HepG2 (cell line): Measurements from ENCODE around the gene ADGRG6. TPM values are rescaled to one million over a fixed set of nuclear protein-coding genes. Genes with fewer than 3 reads are reported as not detected.

Experiments used
- BCL6 ChIP-seq: IDR thresholded peaks from 2 replicates; pipeline ENCODE4 v1.6.1; 2016; ENCODE audit warnings: missing genetic modification reagents, missing compliant biosample characterization
- CREB3 ChIP-seq: sonication (generic); formaldehyde crosslinking; IDR thresholded peaks from 2 replicates; pipeline ENCODE4 v1.5.0; 2020; ENCODE audit warnings: missing genetic modification reagents
- ELK4 ChIP-seq: sonication (generic); formaldehyde crosslinking; IDR thresholded peaks from 2 replicates; pipeline ENCODE4 v1.9.0; 2021; ENCODE audit warnings: missing genetic modification reagents, borderline replicate concordance
- ETV6 ChIP-seq: sonication (generic); formaldehyde crosslinking; conservative IDR thresholded peaks from 2 replicates; pipeline ENCODE4 v1.4.0; 2020; ENCODE audit warnings: missing genetic modification reagents
- FOXO4 ChIP-seq: sonication (generic); formaldehyde crosslinking; conservative IDR thresholded peaks from 2 replicates; pipeline ENCODE4 v1.8.1; 2023; ENCODE audit warnings: missing genetic modification reagents
- GATAD1 ChIP-seq: IDR thresholded peaks from 2 replicates; pipeline ENCODE4 v1.6.1; 2016; ENCODE audit warnings: missing genetic modification reagents, missing compliant biosample characterization
- GZF1 ChIP-seq: sonication (generic); formaldehyde crosslinking; IDR thresholded peaks from 2 replicates; pipeline ENCODE4 v1.5.1; 2020; ENCODE audit warnings: mild to moderate bottlenecking, missing genetic modification reagents
- HOXD1 ChIP-seq: sonication (generic); formaldehyde crosslinking; IDR thresholded peaks from 2 replicates; pipeline ENCODE4 v1.5.0; 2020; ENCODE audit warnings: missing genetic modification reagents
- MXD4 ChIP-seq: IDR thresholded peaks from 2 replicates; pipeline ENCODE4 v1.6.1; 2016; ENCODE audit warnings: mild to moderate bottlenecking, missing biosample characterization, missing genetic modification reagents
- NFIC ChIP-seq: IDR thresholded peaks from 2 replicates; pipeline ENCODE4 v1.6.1; 2012; ENCODE audit warnings: mild to moderate bottlenecking, low read length, inconsistent platforms
- NR0B2 ChIP-seq: sonication (generic); formaldehyde crosslinking; IDR thresholded peaks from 2 replicates; pipeline ENCODE4 v1.4.0; 2020; ENCODE audit warnings: mild to moderate bottlenecking, missing genetic modification reagents
- POLR2AphosphoS5 ChIP-seq: IDR thresholded peaks from 2 replicates; pipeline ENCODE4 v1.6.1; 2012; ENCODE audit warnings: low read depth, low read length
- REL ChIP-seq: sonication (generic); formaldehyde crosslinking; conservative IDR thresholded peaks from 2 replicates; pipeline ENCODE4 v1.8.0; 2022; ENCODE audit warnings: mild to moderate bottlenecking, missing genetic modification reagents, moderate library complexity
- SP1 ChIP-seq, 2 experiments: fragments of 450-650 bp in 1 of 2; sonication (generic) in 1 of 2; formaldehyde crosslinking in 1 of 2; IDR thresholded peaks; 2 replicates each; pipeline versions ENCODE4 v1.4.0 to v1.6.1; 2016 to 2020; ENCODE audit warnings: missing genetic modification reagents in 1 of 2
- TCF7 ChIP-seq: sonication (generic); IDR thresholded peaks from 2 replicates; pipeline ENCODE4 v1.6.1; 2016; ENCODE audit warnings: antibody characterized with exemption, low read depth
- ZBTB7B ChIP-seq: sonication (generic); formaldehyde crosslinking; IDR thresholded peaks from 2 replicates; pipeline ENCODE4 v1.4.0; 2020; ENCODE audit warnings: missing genetic modification reagents
- ZNF136 ChIP-seq: sonication (generic); formaldehyde crosslinking; IDR thresholded peaks from 2 replicates; pipeline ENCODE4 v1.8.1; 2022; ENCODE audit warnings: low read depth, mild to moderate bottlenecking, moderate library complexity, missing genetic modification reagents
- ZNF180 ChIP-seq: sonication (generic); formaldehyde crosslinking; IDR thresholded peaks from 2 replicates; pipeline ENCODE4 v1.4.0; 2020; ENCODE audit warnings: low read depth, missing genetic modification reagents, borderline replicate concordance
- ZNF343 ChIP-seq: sonication (generic); formaldehyde crosslinking; IDR thresholded peaks from 2 replicates; pipeline ENCODE4 v1.4.0; 2020; ENCODE audit warnings: mild to moderate bottlenecking, missing genetic modification reagents
- ZNF619 ChIP-seq: sonication (generic); formaldehyde crosslinking; IDR thresholded peaks from 2 replicates; pipeline ENCODE4 v1.4.0; 2020; ENCODE audit warnings: mild to moderate bottlenecking, missing genetic modification reagents
- ZNF678 ChIP-seq: sonication (generic); formaldehyde crosslinking; IDR thresholded peaks from 2 replicates; pipeline ENCODE4 v1.4.0; 2020; ENCODE audit warnings: mild to moderate bottlenecking, missing genetic modification reagents
- polyA plus RNA-seq, 8 experiments: library from polyadenylated mRNA; depleted of rRNA in 3 of 8; stranded (reverse) in 7 of 8; unstranded in 1 of 8; fragments of >200 nt; fragmentation: Illumina TruSeq in 4 of 8; extraction: Trizol in 4 of 8; gene quantifications; 2 replicates each; pipeline versions ENCODE4 v1.2.1 to v1.2.3, GENCODE V29; 2011 to 2016; ENCODE audit warnings: low read depth in 4 of 8, missing spikeins in 1 of 8, mixed read lengths in 1 of 8; ENCODE audit not compliant: insufficient read depth in 1 of 8
- total RNA-seq, 5 experiments: library from RNA; depleted of rRNA; stranded (reverse); fragments of >200 nt; fragmentation: Illumina TruSeq; extraction: Trizol; gene quantifications; 2 replicates each; pipeline ENCODE4 v1.2.3, GENCODE V29; 2016; ENCODE audit warnings: low read depth in 1 of 5
- TF ChIP-seq, protein P1 (sequence below): sonication (generic); formaldehyde crosslinking; IDR thresholded peaks from 2 replicates; pipeline ENCODE4 v1.5.0; 2020; ENCODE audit warnings: mild to moderate bottlenecking, missing genetic modification reagents, borderline replicate concordance

The ADGRG6 gene
- total and polyA plus RNA-seq, 2 of the 13 experiments (the other 11 are each of a cell fraction or from before 2014, with no cell fraction given) = 129 to 249 TPM

DNA sequence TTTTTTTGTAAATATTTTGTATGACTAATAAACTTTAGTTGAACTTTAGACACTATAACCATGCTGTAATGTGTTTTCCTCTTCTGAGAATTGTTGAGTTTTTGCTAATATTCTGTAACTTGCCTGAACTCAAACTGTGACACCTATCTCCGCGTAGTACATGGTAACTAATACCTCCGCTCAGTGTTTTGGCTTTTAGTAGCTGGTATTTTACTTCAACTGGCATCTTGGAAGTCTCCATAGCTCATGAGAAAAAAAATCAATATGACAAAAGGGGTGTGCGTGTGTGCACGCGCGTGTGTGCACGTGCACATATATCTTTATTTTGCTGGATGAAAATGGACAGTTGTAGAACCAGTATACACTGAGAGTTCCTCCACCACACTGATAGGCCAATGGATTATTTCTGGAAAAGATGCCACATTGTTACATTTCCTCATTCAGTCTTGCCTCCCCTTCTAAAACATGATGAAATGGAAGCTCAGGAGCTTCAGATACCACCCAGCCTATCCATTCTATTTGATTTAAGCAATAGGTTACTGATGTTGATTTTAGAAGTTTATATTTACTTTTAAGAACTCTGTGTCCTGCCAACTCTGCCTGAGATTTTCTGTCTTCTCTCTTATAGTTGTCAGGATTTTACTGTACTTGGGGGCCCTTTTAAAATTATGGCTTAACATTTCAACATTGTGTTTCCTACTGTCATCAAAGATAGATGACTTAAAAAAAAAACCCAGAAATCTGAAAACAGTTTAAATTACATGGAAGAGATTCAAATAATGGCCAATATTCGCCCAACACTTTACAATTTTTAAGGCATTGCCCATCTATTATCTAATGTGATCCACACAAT is 16.3 kb upstream of the ADGRG6 start (continued):
- TF ChIP-seq ETV6 (CRISPR knock-in tag) (no peak), POLR2AphosphoS5 (no peak), REL (CRISPR knock-in tag) (no peak), MXD4 (CRISPR knock-in tag) (peak; percentile 59; the same call in 1 of the 2 replicates), ZNF343 (CRISPR knock-in tag) (no peak), ZNF180 (CRISPR knock-in tag) (no peak), NFIC (peak; percentile 82), ZNF619 (no peak), HOXD1 (no peak), NR0B2 (CRISPR knock-in tag) (no peak), FOXO4 (no peak), TCF7 (peak; percentile 33; the same call in 1 of the 2 replicates), CREB3 (CRISPR knock-in tag) (no peak), ZBTB7B (CRISPR knock-in tag) (no peak; the same call in 1 of the 2 replicates), GATAD1 (CRISPR knock-in tag) (0 out of 2 replicates have a peak, but pooled peaks have one; percentile 29), GZF1 (CRISPR knock-in tag) (no peak), ELK4 (CRISPR knock-in tag) (no peak), BCL6 (CRISPR knock-in tag) (peak; percentile 74), ZNF136 (CRISPR knock-in tag) (peak; percentile 29; the same call in 1 of the 2 replicates), SP1 (IDR thresholded peaks at IDR 0.05) (no peak), SP1 (CRISPR knock-in tag; IDR thresholded peaks at IDR 0.05) (no peak), ZNF678 (no peak)
- TF ChIP-seq, protein P1, sequence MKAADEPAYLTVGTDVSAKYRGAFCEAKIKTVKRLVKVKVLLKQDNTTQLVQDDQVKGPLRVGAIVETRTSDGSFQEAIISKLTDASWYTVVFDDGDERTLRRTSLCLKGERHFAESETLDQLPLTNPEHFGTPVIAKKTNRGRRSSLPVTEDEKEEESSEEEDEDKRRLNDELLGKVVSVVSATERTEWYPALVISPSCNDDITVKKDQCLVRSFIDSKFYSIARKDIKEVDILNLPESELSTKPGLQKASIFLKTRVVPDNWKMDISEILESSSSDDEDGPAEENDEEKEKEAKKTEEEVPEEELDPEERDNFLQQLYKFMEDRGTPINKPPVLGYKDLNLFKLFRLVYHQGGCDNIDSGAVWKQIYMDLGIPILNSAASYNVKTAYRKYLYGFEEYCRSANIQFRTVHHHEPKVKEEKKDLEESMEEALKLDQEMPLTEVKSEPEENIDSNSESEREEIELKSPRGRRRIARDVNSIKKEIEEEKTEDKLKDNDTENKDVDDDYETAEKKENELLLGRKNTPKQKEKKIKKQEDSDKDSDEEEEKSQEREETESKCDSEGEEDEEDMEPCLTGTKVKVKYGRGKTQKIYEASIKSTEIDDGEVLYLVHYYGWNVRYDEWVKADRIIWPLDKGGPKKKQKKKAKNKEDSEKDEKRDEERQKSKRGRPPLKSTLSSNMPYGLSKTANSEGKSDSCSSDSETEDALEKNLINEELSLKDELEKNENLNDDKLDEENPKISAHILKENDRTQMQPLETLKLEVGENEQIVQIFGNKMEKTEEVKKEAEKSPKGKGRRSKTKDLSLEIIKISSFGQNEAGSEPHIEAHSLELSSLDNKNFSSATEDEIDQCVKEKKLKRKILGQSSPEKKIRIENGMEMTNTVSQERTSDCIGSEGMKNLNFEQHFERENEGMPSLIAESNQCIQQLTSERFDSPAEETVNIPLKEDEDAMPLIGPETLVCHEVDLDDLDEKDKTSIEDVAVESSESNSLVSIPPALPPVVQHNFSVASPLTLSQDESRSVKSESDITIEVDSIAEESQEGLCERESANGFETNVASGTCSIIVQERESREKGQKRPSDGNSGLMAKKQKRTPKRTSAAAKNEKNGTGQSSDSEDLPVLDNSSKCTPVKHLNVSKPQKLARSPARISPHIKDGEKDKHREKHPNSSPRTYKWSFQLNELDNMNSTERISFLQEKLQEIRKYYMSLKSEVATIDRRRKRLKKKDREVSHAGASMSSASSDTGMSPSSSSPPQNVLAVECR (CRISPR knock-in tag) = peak; percentile 56; the same call in 1 of the 2 replicates
